Measurements from ENCODE around the gene GPC3. TPM values are rescaled to one million over a fixed set of nuclear protein-coding genes. Genes with fewer than 3 reads are reported as not detected.

GPC3 gene
- total RNA-seq, 1 experiment from 2014 or later, result 32.4 TPM

GRCh38 chrX:133815496-133815895, 169.9 kb downstream of the GPC3 start (continued):
- TF ChIP-seq, protein P1, sequence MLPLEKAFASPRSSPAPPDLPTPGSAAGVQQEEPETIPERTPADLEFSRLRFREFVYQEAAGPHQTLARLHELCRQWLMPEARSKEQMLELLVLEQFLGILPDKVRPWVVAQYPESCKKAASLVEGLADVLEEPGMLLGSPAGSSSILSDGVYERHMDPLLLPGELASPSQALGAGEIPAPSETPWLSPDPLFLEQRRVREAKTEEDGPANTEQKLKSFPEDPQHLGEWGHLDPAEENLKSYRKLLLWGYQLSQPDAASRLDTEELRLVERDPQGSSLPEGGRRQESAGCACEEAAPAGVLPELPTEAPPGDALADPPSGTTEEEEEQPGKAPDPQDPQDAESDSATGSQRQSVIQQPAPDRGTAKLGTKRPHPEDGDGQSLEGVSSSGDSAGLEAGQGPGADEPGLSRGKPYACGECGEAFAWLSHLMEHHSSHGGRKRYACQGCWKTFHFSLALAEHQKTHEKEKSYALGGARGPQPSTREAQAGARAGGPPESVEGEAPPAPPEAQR (CRISPR knock-in tag; IDR thresholded peaks at IDR 0.05), result no peak
- TF ChIP-seq ZNF671 (CRISPR knock-in tag; IDR thresholded peaks at IDR 0.05) (no peak), USF2 (CRISPR knock-in tag; IDR thresholded peaks at IDR 0.05) (no peak), ZBTB43 (CRISPR knock-in tag; IDR thresholded peaks at IDR 0.05) (no peak), ZNF423 (CRISPR knock-in tag; IDR thresholded peaks at IDR 0.05) (no peak)

GRCh38 chrX:133813971-133814370, 171.4 kb downstream of the GPC3 start:
- Mint-ChIP-seq H3K4me1 (peaks cover 11% of the 10 kb centered on the region; the same call in 1 of the 2 replicates), H3K36me3 (no peaks in the 10 kb centered on the region), H3K27ac (no peak overlapping the region), H3K4me3 (no peak overlapping the region), H3K9me3 (no peaks in the 10 kb centered on the region), H3K27me3 (ENCODE audit: low read depth) (no peaks in the 10 kb centered on the region)
- TF ChIP-seq, protein P2, sequence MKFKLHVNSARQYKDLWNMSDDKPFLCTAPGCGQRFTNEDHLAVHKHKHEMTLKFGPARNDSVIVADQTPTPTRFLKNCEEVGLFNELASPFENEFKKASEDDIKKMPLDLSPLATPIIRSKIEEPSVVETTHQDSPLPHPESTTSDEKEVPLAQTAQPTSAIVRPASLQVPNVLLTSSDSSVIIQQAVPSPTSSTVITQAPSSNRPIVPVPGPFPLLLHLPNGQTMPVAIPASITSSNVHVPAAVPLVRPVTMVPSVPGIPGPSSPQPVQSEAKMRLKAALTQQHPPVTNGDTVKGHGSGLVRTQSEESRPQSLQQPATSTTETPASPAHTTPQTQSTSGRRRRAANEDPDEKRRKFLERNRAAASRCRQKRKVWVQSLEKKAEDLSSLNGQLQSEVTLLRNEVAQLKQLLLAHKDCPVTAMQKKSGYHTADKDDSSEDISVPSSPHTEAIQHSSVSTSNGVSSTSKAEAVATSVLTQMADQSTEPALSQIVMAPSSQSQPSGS (CRISPR knock-in tag; IDR thresholded peaks at IDR 0.05; ENCODE audit: borderline replicate concordance, low read depth), result no peak
- TF ChIP-seq TP53 (CRISPR knock-in tag; IDR thresholded peaks at IDR 0.05) (no peak), TEAD1 (CRISPR knock-in tag; IDR thresholded peaks at IDR 0.05) (no peak), SMAD4 (CRISPR knock-in tag; IDR thresholded peaks at IDR 0.05) (no peak), GRHL2 (CRISPR knock-in tag; IDR thresholded peaks at IDR 0.05; ENCODE audit: insufficient replicate concordance, severe bottlenecking) (no peak), JAZF1 (CRISPR knock-in tag; IDR thresholded peaks at IDR 0.05) (no peak), SOX15 (CRISPR knock-in tag; IDR thresholded peaks at IDR 0.05) (no peak), AFF4 (CRISPR knock-in tag; IDR thresholded peaks at IDR 0.05; ENCODE audit: borderline replicate concordance) (no peak), FOXK1 (CRISPR knock-in tag; IDR thresholded peaks at IDR 0.05) (no peak)
- no peak for DNase-seq (ENCODE audit: low spot score)
- ChIA-PET POLR2A (no interaction called here), CTCF (interaction anchor here (2.2 kb wide), 1 partner anchor 21 kb away, joined by 9 read pairs; no protein-coding TSS in a partner anchor)
- ATAC-seq, result no peak

- no peaks in the 10 kb centered on the region for H3K36me3 Mint-ChIP-seq
- ChIA-PET POLR2A (no interaction called here), CTCF (interaction anchor here (1.0 to 2.2 kb wide), 3 partner anchors 19 to 807 kb away, joined by 3 to 9 read pairs (median 3); no protein-coding TSS in a partner anchor)
- no peaks in the 10 kb centered on the region for H3K9me3 Mint-ChIP-seq
- DNase-seq (ENCODE audit: low spot score) (no peak), ATAC-seq (no peak)
- no peak overlapping the region for H3K27ac Mint-ChIP-seq
- TF ChIP-seq CREB1 (CRISPR knock-in tag; IDR thresholded peaks at IDR 0.05), result no peak
- no peak for TF ChIP-seq NFYB (CRISPR knock-in tag; conservative IDR thresholded peaks at IDR 0.05; ENCODE audit: low read depth)
- TF ChIP-seq, protein P3, sequence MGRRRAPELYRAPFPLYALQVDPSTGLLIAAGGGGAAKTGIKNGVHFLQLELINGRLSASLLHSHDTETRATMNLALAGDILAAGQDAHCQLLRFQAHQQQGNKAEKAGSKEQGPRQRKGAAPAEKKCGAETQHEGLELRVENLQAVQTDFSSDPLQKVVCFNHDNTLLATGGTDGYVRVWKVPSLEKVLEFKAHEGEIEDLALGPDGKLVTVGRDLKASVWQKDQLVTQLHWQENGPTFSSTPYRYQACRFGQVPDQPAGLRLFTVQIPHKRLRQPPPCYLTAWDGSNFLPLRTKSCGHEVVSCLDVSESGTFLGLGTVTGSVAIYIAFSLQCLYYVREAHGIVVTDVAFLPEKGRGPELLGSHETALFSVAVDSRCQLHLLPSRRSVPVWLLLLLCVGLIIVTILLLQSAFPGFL (CRISPR knock-in tag; IDR thresholded peaks at IDR 0.05; ENCODE audit: borderline replicate concordance), result no peak
- no peak for TF ChIP-seq CBFB (CRISPR knock-in tag; IDR thresholded peaks at IDR 0.05; ENCODE audit: low read depth)
- no peak for TF ChIP-seq ZBTB43 (CRISPR knock-in tag; IDR thresholded peaks at IDR 0.05)
- no peak for TF ChIP-seq GRHL2 (CRISPR knock-in tag; IDR thresholded peaks at IDR 0.05; ENCODE audit: insufficient replicate concordance, severe bottlenecking)
- H3K4me1 Mint-ChIP-seq, result peaks cover 11% of the 10 kb centered on the region; the same call in 1 of the 2 replicates
- no peaks in the 10 kb centered on the region for H3K27me3 Mint-ChIP-seq (ENCODE audit: low read depth)
- no peak overlapping the region for H3K4me3 Mint-ChIP-seq
Measured at GRCh38 chrX:133812402-133812801, 173.0 kb downstream of the GPC3 start.
